Measurements from ENCODE around the gene TMEM181.

GRCh38 chr6:158531970-158532369 is 27.9 kb upstream of the TMEM181 start:
- TF ChIP-seq CTCF (IDR thresholded peaks at IDR 0.05): no peak
- TF ChIP-seq POLR2A (IDR thresholded peaks at IDR 0.05): no peak
- TF ChIP-seq POLR2AphosphoS5 (IDR thresholded peaks at IDR 0.05): no peak

Data from breast epithelium (tissue), 3 donors.